ENCODE measurements around the gene RCBTB2.

The RCBTB2 gene

DNA sequence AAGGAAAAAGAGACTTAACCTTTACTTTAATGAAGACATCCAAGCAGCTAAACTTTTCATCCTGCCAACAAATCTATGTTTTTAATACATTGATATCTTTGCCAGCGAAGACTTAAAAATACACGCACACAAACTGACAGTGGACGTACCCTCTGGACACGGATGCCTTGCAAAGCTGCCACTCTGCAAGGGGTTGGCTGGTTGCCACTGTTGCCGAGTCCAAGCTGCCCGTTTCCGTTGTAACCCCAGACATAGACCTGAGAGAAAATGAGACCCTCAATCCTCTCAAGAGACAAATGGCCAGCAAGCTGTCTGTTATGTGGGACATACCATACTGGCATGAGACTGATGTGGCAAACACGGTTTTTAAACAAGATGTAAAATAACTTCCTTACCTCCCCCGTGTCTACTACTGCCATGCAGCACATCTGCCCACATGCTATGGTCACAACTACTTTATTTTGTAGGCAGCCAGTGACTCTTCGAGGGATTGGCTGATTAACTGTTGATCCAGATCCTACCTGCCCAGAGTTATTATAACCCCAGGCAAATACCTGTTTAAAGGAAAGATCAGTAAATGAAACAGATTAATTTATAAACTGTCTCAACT lies 21.2 kb downstream of the RCBTB2 start:
- H3K9me3 ChIP-seq = no peaks in the 10 kb centered on the region
- H3K4me1 ChIP-seq = peaks cover 0 to 5% (median 2%) of the 10 kb centered on the region in 4 donors
- H3K27me3 ChIP-seq = no peaks in the 10 kb centered on the region
- no peak for DNase-seq
- H3K4me3 ChIP-seq = no peak overlapping the region
- H3K27ac ChIP-seq = no peak overlapping the region
- peaks cover 12 to 15% (median 13%) of the 10 kb centered on the region in 3 donors for H3K36me3 ChIP-seq
- TF ChIP-seq, protein P1, sequence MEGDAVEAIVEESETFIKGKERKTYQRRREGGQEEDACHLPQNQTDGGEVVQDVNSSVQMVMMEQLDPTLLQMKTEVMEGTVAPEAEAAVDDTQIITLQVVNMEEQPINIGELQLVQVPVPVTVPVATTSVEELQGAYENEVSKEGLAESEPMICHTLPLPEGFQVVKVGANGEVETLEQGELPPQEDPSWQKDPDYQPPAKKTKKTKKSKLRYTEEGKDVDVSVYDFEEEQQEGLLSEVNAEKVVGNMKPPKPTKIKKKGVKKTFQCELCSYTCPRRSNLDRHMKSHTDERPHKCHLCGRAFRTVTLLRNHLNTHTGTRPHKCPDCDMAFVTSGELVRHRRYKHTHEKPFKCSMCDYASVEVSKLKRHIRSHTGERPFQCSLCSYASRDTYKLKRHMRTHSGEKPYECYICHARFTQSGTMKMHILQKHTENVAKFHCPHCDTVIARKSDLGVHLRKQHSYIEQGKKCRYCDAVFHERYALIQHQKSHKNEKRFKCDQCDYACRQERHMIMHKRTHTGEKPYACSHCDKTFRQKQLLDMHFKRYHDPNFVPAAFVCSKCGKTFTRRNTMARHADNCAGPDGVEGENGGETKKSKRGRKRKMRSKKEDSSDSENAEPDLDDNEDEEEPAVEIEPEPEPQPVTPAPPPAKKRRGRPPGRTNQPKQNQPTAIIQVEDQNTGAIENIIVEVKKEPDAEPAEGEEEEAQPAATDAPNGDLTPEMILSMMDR (IDR thresholded peaks at IDR 0.05) = no peak
- intact Hi-C loops (cut with DNase I; ENCODE audit: low total_unique reads) = no loop called here

DNA sequence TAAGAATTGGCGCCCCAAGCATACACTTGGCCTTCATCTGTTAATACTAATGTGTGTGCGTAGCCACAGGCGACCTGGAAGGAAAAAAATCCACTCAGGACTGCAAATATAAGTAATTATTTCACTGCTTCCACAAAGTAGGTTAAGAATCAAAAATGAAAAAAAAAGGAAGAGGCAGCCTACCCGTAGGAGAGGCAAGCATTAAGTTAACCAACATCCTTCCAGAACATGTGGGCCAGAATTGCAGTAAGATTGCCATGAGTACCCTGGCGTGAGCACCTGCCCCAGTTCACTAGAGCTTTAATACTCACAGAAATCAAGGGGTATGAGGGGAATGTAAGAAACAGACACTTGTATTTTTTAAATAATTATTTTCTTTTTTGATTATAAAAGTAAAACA lies 22.2 kb downstream of the RCBTB2 start:
- Histone ChIP-seq H3K9me3 (no peaks in the 10 kb centered on the region), H3K36me3 (peaks cover 12 to 15% (median 13%) of the 10 kb centered on the region in 3 donors), H3K4me3 (no peak overlapping the region), H3K27ac (no peak overlapping the region), H3K27me3 (no peaks in the 10 kb centered on the region), H3K4me1 (peaks cover 0 to 13% (median 7%) of the 10 kb centered on the region in 4 donors)
- TF ChIP-seq, protein P1 (IDR thresholded peaks at IDR 0.05) = no peak
- intact Hi-C loops (cut with DNase I; ENCODE audit: low total_unique reads) = no loop called here
- DNase-seq = no peak

DNA sequence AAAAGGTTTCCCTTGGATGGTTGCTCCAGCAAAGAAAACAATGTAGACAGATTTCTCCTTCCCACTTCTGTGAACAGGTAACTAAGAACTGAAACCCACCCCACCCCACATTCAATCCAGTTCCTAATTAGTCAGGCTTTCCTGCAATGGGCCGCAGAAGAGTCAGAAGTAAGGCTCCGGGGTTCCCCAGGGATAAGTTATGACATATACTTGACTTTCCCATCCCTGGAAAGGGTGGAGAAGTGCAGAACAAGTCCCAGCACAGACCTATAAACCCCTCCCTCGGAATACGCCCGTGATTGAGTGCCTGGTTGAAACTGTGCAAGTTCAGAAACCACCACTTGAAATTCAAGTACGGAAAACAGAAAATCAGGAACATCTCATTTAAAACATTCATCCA lies 24.9 kb downstream of the RCBTB2 start:
- no peak for DNase-seq
- Histone ChIP-seq H3K36me3 (peaks cover 12 to 15% (median 13%) of the 10 kb centered on the region in 3 donors), H3K27me3 (no peaks in the 10 kb centered on the region), H3K4me1 (peaks cover 0 to 22% (median 7%) of the 10 kb centered on the region in 4 donors), H3K27ac (no peak overlapping the region), H3K4me3 (no peak overlapping the region), H3K9me3 (no peaks in the 10 kb centered on the region)
- intact Hi-C loops (cut with DNase I; ENCODE audit: low total_unique reads) = no loop called here
- TF ChIP-seq, protein P1 (IDR thresholded peaks at IDR 0.05) = no peak

DNA sequence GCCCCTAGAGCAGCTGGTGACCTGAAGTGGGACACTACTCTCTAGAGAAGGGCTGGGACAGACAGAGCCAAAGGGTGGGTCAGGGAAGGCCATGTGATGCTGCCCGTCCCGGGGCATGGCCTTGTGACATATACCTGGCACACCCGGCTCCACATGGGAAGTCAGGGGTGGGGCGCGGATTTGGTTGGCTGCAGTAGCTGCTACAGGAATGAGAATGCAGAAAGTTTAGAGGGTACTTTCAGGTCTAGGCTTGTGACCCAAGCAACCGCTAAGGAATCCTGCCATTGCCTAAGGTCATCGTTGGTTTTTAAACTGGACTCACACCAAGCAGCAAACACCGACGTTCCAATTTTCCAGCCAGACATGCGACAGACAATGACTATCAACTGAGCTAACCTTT lies 25.9 kb downstream of the RCBTB2 start:
- Histone ChIP-seq H3K4me3 (no peak overlapping the region), H3K36me3 (peaks cover 5 to 15% (median 6%) of the 10 kb centered on the region in 3 donors), H3K4me1 (peaks cover 0 to 22% (median 7%) of the 10 kb centered on the region in 4 donors), H3K9me3 (no peaks in the 10 kb centered on the region), H3K27me3 (no peaks in the 10 kb centered on the region), H3K27ac (peak overlapping the region; percentile 80 to 84)
- intact Hi-C loops (cut with DNase I; ENCODE audit: low total_unique reads) = no loop called here
- TF ChIP-seq, protein P1 (IDR thresholded peaks at IDR 0.05) = no peak
- no peak for DNase-seq

DNA sequence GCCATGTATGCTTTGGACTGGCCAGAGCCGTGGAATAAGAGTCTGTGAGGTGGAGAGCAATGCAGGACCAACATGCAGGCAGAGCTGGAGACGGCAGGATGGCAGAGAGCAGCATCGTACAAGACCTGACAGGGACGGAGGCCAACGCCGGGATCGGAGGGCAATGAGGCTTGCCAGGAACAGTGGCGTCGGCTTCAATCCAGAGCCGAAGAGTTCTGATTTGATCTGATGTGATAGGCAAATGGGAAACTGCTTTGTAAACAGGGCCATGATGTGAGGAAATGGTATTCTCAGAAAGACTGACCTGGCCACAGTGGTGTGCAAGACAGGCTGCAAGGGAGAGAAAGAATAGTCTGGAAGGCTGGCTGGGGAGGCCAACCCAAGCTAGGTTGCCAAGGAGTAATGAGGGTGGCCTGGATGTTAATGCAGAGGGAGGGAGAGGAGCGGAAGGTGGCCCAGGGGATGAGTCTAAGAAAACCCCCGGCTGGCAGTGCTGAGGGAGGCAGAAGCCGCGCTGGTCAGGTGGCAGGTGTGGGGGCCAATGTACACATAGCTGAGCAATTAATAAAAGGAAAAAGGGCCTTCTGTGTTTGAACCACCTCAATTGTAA lies 26.7 kb downstream of the RCBTB2 start:
- no peak overlapping the region for H3K4me3 ChIP-seq
- peak overlapping the region; percentile 80 to 84 for H3K27ac ChIP-seq
- TF ChIP-seq, protein P1 (IDR thresholded peaks at IDR 0.05) = no peak
- DNase-seq = peak in 1 of 2 donors; percentile 70
- H3K9me3 ChIP-seq = no peaks in the 10 kb centered on the region
- H3K4me1 ChIP-seq = peaks cover 0 to 22% (median 7%) of the 10 kb centered on the region in 4 donors
- peaks cover 0 to 11% (median 0%) of the 10 kb centered on the region in 3 donors for H3K36me3 ChIP-seq
- H3K27me3 ChIP-seq = no peaks in the 10 kb centered on the region
- intact Hi-C loops (cut with DNase I; ENCODE audit: low total_unique reads) = no loop called here

All from tibial artery (tissue), 4 donors.